ENCODE results near the gene CNPY2.

Gene CNPY2

GRCh38 chr12:56260380-56260779 lies 55.4 kb downstream of the CNPY2 start:
- H3K4me1 ChIP-seq (ENCODE audit: insufficient read depth, low read length) = peaks cover 31% of the 10 kb centered on the region
- peaks cover 25% of the 10 kb centered on the region for H3K36me3 ChIP-seq (ENCODE audit: insufficient read depth, low read length)
- DNase-seq (no peak), ATAC-seq (ENCODE audit: insufficient read depth, low read depth) (no peak)
- H3K4me3 ChIP-seq (ENCODE audit: low read depth in 1 of 2, low read length in 2 of 2) = no peak overlapping the region
- H3K9me3 ChIP-seq (ENCODE audit: insufficient read depth, low read length, severe bottlenecking) = no peaks in the 10 kb centered on the region
- H3K9ac ChIP-seq (ENCODE audit: low read depth, low read length) = no peak overlapping the region
- H3K27ac ChIP-seq (ENCODE audit: low read length) = no peak overlapping the region
- H3K4me2 ChIP-seq (ENCODE audit: insufficient read depth, low read length) = no peak overlapping the region
- H3K27me3 ChIP-seq (ENCODE audit: insufficient read depth, low read length, poor library complexity) = no peaks in the 10 kb centered on the region
- no peak for TF ChIP-seq CTCF (IDR thresholded peaks at IDR 0.05; ENCODE audit: borderline replicate concordance, extremely low read depth, low read length, poor library complexity, severe bottlenecking)
- no peak for TF ChIP-seq EZH2 (IDR thresholded peaks at IDR 0.05; ENCODE audit: borderline replicate concordance, low read depth, low read length, severe bottlenecking)
- peaks cover 10% of the 10 kb centered on the region; the same call in 1 of the 2 replicates for H4K20me1 ChIP-seq (ENCODE audit: insufficient read depth, low read length)
- H2AFZ ChIP-seq (ENCODE audit: low read depth, low read length) = no peak overlapping the region
- peaks cover 27% of the 10 kb centered on the region for H3K79me2 ChIP-seq (ENCODE audit: insufficient read depth, low read length)

Measured in DND-41 (cell line).